Heart right ventricle (tissue), 16 donors: Measurements from ENCODE around the gene KLHDC10. TPM values are rescaled to one million over a fixed set of nuclear protein-coding genes. Genes with fewer than 3 reads are reported as not detected.

ENCODE experiments used
- ATAC-seq, 8 donors: fragments of 200-7000 bp; cut with Tn5 transposase; one replicate each; pipeline ENCODE4 v1.9.1; 2020; ENCODE audit warnings: mild to moderate bottlenecking in 8 of 8, moderate library complexity in 8 of 8, moderate number of reproducible peaks in 1 of 8
- DNase-seq, 2 donors: peaks; one replicate each; pipeline ENCODE4 v3.0.0-alpha.2; 2020
- H3K27ac ChIP-seq, 10 donors: fragments of 200-600 bp; sonication (generic) in 2 of 10; one replicate each; pipeline versions ENCODE4 v1.5.0 to v1.8.0; 2020 to 2022; ENCODE audit warnings: mild to moderate bottlenecking in 3 of 10
- H3K27me3 ChIP-seq, 7 donors: fragments of 200-600 bp; one replicate each; pipeline ENCODE4 v1.8.0; 2021 to 2022; ENCODE audit warnings: mild to moderate bottlenecking in 2 of 7
- H3K36me3 ChIP-seq, 9 donors: fragments of 200-600 bp; sonication (generic) in 1 of 9; one replicate each; pipeline versions ENCODE4 v1.5.0 to v1.8.0; 2020 to 2022; ENCODE audit warnings: mild to moderate bottlenecking in 2 of 9
- H3K4me1 ChIP-seq, 9 donors: fragments of 200-600 bp; sonication (generic) in 1 of 9; one replicate each; pipeline versions ENCODE4 v1.5.0 to v1.8.0; 2020 to 2022; ENCODE audit warnings: mild to moderate bottlenecking in 4 of 9
- H3K4me3 ChIP-seq, 10 donors: fragments of 200-600 bp; sonication (generic) in 2 of 10; one replicate each; pipeline versions ENCODE4 v1.5.0 to v1.8.0; 2020 to 2022; ENCODE audit warnings: mild to moderate bottlenecking in 7 of 10, moderate library complexity in 2 of 10
- H3K9me3 ChIP-seq, 11 donors: fragments of 200-600 bp in 10 of 11; sonication (generic) in 2 of 11; one replicate each; pipeline versions ENCODE4 v1.5.0 to v1.8.0; 2013 to 2022; ENCODE audit warnings: mild to moderate bottlenecking in 2 of 11, control low read depth in 1 of 11, moderate library complexity in 1 of 11
- WGBS, 2 donors: extraction: QIAGEN DNeasy Blood & Tissue Kit; methylation state at CpG; one replicate each; pipeline ENCODE4 v1.1.7; 2013; ENCODE audit warnings: inconsistent platforms in 1 of 2; 5-methylcytosine and 5-hydroxymethylcytosine counted together
- intact Hi-C, 10 donors: fragments of 100-400 bp; cut with DNase I; formaldehyde crosslinking; loops; one replicate each; pipeline versions ENCODE4 v1.11.1 to v1.14.2; 2022
- polyA plus RNA-seq, 2 donors: library from polyadenylated mRNA; stranded (reverse); fragments of 200-250 nt; gene quantifications; one replicate each; pipeline ENCODE4 v1.2.3, GENCODE V29; 2013
- total RNA-seq, 10 donors: library from RNA; stranded (reverse); fragmentation: NEBNext Ultra II Directional in 3 of 10; extraction: Animal tissue kit (Norgen Biotek cat#: 25700) in 3 of 10; gene quantifications; one replicate each; pipeline versions ENCODE4 v1.2.1 to v1.2.4, GENCODE V29; 2021 to 2023
- TF ChIP-seq, protein P1 (sequence below), 9 donors: fragments of 200-600 bp; sonication (generic) in 2 of 9; IDR thresholded peaks; one replicate each; pipeline versions ENCODE4 v1.5.0 to v1.8.0; 2021 to 2022; ENCODE audit warnings: antibody characterized with exemption in 9 of 9, mild to moderate bottlenecking in 5 of 9, moderate library complexity in 1 of 9
- donor health status: Arrhythmogenic right ventricular cardiomyopathy.
- donor health status: ischemic (EF 13 %, LVEDD 7.1; RV severe dilation, severe dysfunction).
- donor health status: healthy with polysubstance abuse.
- donor health status: DM: no; HTN: yes; CAD: no.
- donor health status: DM: no; HTN: no; CAD: no.
- donor health status: ischemic (EF 25% LVEDD 6.9; RV normal size, moderate dysfunction).
- donor health status: ischemic (EF 25% LVEDD 5.7; RV mildly dilated, moderate dysfunction).
- donor health status: healthy.
- donor health status: DM: yes; HTN: yes; CAD: no.
- donor health status: Ischemic cardiomyopathy.
- donor health status: ischemic (EF 35%, LVEDD 5.7; RV mildly dilated, moderate dysfunction).
- donor health status: nonischemic (EF 11% LVEDD 7.7; RV severe dilation, severe dysfunction).
- donor health status: DM: yes; HTN: yes; CAD: no.
- donor health status: PGD.
- donor health status: ischemic (EF 29% LVEDD 5.4; RV normal size, mild dysfunction).
- donor health status: nonischemic (EF 23%, LVEDD 6.1; RV moderate dilation, normal function).

The KLHDC10 gene
- total and polyA plus RNA-seq, 12 donors = 9.1 to 33.7 (median 28.1) TPM

GRCh38 chr7:130154131-130154500, 83.8 kb downstream of the KLHDC10 start:
- peak in 5 of 8 donors; percentile 16 to 41 (median 28) for ATAC-seq
- intact Hi-C loops = no loop called here

GRCh38 chr7:130154501-130155317, 84.4 kb downstream of the KLHDC10 start:
- Histone ChIP-seq H3K27me3 (no peaks in the 10 kb centered on the region), H3K4me3 (no peak overlapping the region), H3K4me1 (peaks cover 0 to 7% (median 0%) of the 10 kb centered on the region in 9 donors), H3K9me3 (peaks cover 0 to 28% (median 3%) of the 10 kb centered on the region in 11 donors), H3K27ac (no peak overlapping the region), H3K36me3 (peaks cover 0 to 18% (median 2%) of the 10 kb centered on the region in 9 donors)
- intact Hi-C loops = no loop called here
- peak in 7 of 8 donors; percentile 5 to 52 (median 19) for ATAC-seq
- WGBS, 2 donors = 74 to 75% methylated on average over 31 of the region's 31 CpGs
- no peak for DNase-seq
- TF ChIP-seq, protein P1, sequence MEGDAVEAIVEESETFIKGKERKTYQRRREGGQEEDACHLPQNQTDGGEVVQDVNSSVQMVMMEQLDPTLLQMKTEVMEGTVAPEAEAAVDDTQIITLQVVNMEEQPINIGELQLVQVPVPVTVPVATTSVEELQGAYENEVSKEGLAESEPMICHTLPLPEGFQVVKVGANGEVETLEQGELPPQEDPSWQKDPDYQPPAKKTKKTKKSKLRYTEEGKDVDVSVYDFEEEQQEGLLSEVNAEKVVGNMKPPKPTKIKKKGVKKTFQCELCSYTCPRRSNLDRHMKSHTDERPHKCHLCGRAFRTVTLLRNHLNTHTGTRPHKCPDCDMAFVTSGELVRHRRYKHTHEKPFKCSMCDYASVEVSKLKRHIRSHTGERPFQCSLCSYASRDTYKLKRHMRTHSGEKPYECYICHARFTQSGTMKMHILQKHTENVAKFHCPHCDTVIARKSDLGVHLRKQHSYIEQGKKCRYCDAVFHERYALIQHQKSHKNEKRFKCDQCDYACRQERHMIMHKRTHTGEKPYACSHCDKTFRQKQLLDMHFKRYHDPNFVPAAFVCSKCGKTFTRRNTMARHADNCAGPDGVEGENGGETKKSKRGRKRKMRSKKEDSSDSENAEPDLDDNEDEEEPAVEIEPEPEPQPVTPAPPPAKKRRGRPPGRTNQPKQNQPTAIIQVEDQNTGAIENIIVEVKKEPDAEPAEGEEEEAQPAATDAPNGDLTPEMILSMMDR (IDR thresholded peaks at IDR 0.05) = peak in 2 of 9 donors; percentile 6 to 21

More at GRCh38 chr7:130154131-130154500, 83.8 kb downstream of the KLHDC10 start:
- Histone ChIP-seq H3K4me3 (no peak overlapping the region), H3K27ac (no peak overlapping the region), H3K36me3 (peaks cover 0 to 12% (median 0%) of the 10 kb centered on the region in 9 donors), H3K27me3 (no peaks in the 10 kb centered on the region), H3K9me3 (peaks cover 0 to 28% (median 3%) of the 10 kb centered on the region in 11 donors), H3K4me1 (peaks cover 0 to 8% (median 0%) of the 10 kb centered on the region in 9 donors)
- DNase-seq = no peak
- TF ChIP-seq, protein P1 (IDR thresholded peaks at IDR 0.05) = no peak
- 30 to 45% methylated on average over 6 of the region's 6 CpGs for WGBS, 2 donors

DNA sequence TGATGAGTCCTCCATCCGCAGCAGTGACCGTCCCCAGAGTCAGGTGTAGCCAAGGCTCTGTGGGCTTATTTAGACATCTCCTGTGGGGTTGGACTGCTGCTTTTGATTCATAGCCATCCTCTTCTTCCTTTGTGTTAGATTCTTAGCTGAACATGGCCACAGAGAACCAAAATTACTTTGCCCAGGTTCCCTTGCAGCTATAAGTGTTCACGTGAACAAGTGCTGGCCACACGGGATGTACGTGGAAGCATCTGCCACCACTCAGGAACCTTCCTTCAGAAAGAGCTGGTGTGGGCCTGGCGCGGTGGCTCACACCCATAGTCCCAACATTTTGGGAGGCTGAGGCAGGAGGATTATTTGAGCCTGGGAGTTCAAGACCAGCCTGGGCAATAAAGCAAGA, 85.8 kb downstream of the KLHDC10 start:
- peaks cover 0 to 36% (median 3%) of the 10 kb centered on the region in 11 donors for H3K9me3 ChIP-seq
- H3K4me3 ChIP-seq = no peak overlapping the region
- ATAC-seq (no peak), DNase-seq (no peak)
- WGBS, 2 donors = 98 to 100% methylated on average over 7 of the region's 7 CpGs
- H3K27me3 ChIP-seq = no peaks in the 10 kb centered on the region
- peaks cover 0 to 32% (median 10%) of the 10 kb centered on the region in 9 donors for H3K36me3 ChIP-seq
- TF ChIP-seq, protein P1 (IDR thresholded peaks at IDR 0.05) = no peak
- H3K27ac ChIP-seq = no peak overlapping the region
- H3K4me1 ChIP-seq = peaks cover 0 to 5% (median 0%) of the 10 kb centered on the region in 9 donors
- intact Hi-C loops = no loop called here

GRCh38 chr7:130157700-130158099, 87.4 kb downstream of the KLHDC10 start:
- peaks cover 0 to 46% (median 10%) of the 10 kb centered on the region in 9 donors for H3K36me3 ChIP-seq
- H3K4me3 ChIP-seq = no peak overlapping the region
- H3K9me3 ChIP-seq = peaks cover 0 to 36% (median 3%) of the 10 kb centered on the region in 11 donors
- H3K27ac ChIP-seq = no peak overlapping the region
- intact Hi-C loops = no loop called here
- 95 to 97% methylated on average over 7 of the region's 7 CpGs for WGBS, 2 donors
- DNase-seq (no peak), ATAC-seq (no peak)
- peaks cover 0 to 5% (median 0%) of the 10 kb centered on the region in 9 donors for H3K4me1 ChIP-seq
- TF ChIP-seq, protein P1 (IDR thresholded peaks at IDR 0.05) = no peak
- no peaks in the 10 kb centered on the region for H3K27me3 ChIP-seq
